GM12892 (cell line): ENCODE measurements around the gene MAGEB17.

Source experiments
- POLR2A ChIP-seq: IDR thresholded peaks from 2 replicates; pipeline ENCODE4 v1.6.1; 2011; ENCODE audit warnings: low read depth, low read length, control low read depth
- POLR2AphosphoS5 ChIP-seq: IDR thresholded peaks from 2 replicates; pipeline ENCODE4 v1.6.1; 2011; ENCODE audit warnings: low read depth, low read length, control low read depth
- TAF1 ChIP-seq: IDR thresholded peaks from 2 replicates; pipeline ENCODE4 v1.6.1; 2011; ENCODE audit warnings: low read depth, mild to moderate bottlenecking, control low read depth, low read length, borderline replicate concordance

DNA sequence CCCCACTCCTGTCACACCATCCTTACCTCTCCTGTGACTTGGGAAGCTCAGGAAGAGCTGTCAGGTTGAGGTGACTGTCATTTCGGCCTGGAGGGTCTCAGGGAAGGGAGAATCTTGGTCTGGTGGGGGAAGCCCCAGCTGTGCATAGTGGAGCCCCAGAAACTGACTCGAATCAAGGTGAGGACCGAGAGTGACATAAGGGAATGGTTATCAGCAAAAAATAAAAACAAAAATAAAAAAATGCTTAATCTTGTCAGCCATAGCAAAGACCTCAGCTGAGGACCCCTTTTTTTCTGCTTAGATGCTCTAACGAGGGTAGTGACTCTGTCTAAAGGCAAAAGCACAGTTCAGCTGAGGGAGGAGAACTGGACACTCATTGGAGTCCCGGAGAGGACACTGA is at the start of gene MAGEB17:
- TF ChIP-seq TAF1 (no peak), POLR2A (no peak), POLR2AphosphoS5 (no peak)
